Activated gamma-delta T cell treated with Interleukin-2 at 50 U/mL for 16 hours (primary cell): ENCODE measurements around the gene ACY1.
"Not testable (repeated sequence)": the region's sequence is repeated elsewhere in the genome, so short reads cannot be mapped to it uniquely, and the experiment has no call there.

ENCODE experiments used
- DNase-seq: peaks from one replicate; pipeline ENCODE4 v3.0.0-alpha.2; 2020

The ACY1 gene

DNA sequence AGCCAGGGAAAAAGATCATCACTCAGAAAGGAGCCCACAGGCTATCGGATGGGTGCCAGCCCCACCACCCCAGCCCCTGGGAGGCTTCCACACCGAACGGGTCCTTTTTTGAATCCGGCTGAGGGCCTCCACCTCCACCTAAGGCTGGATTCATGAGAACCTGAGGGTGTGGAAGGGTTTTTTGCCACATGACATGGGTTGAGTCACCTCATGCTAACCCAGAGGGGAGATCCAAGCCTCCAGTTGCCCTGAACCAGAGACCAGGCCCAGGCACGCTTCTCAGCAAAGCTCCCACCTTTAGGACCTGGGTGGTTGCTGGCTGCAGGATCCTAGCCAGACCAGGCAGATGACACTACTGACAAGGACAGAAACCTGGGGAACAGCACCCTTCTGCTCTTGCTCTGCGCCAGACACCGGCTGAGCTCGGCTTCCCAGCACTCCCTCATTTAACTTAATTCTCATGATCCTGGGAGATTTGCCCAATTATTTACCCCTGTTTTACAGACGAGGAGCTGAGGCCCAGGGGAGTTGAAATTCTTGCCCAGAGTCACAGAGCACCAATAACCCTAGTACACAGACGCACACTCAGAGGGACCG lies 47.5 kb downstream of the ACY1 start:
- no peak for DNase-seq

DNA sequence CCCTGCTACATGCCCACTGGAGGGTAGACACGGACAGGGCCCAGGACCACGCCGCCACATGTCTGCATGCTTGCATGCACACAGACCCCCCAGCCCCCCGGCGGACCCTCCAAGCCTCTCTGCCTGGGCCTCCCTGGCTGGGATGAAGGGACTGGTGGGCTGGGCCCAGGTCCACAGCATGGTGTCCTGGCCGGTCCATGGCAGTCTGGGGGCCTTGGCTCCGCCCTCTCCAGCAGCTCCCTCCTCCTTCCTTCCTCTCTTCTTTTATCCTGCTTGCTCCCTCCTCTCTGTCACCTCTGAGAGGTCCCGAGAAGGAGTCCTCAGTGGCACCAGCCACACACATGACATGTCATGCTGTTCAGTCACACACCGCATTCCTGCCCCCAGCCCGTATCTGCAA lies 48.6 kb downstream of the ACY1 start:
- DNase-seq, result no peak

DNA sequence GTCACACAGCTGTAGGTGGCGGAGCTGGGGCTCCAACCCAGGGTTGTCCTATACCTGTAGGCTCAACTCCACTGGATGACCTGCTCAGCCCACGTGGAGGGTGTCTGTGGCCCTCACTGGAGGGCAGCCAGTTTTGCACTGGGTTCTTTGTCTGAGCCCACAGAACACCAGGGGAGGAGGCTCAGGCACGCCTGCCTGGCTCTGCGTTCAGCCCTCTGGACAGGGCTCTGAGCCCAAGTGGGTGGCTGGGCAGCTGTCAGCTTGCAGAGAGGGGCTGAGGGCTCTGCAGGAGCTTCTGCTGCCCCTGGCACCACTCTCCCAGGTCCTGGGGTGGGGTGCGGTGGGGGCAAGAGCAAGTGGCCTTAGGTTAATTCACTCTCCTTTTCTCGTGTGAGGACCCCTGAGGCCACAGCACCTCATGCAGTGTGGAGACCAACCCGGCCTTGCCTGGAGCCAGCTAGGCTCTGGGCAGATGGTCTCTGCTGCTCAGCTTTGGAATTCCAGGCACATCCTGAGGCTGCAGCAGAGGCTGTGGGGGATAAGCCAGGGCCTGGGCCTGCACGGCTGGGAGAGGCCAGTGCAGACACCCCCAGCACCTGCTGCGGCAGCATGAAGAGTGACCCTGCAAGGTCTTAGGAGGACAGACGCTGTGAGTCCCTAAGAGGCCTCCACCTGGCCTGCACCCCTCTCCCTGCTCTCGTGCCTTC lies 49.5 kb downstream of the ACY1 start:
- DNase-seq, result no peak

DNA sequence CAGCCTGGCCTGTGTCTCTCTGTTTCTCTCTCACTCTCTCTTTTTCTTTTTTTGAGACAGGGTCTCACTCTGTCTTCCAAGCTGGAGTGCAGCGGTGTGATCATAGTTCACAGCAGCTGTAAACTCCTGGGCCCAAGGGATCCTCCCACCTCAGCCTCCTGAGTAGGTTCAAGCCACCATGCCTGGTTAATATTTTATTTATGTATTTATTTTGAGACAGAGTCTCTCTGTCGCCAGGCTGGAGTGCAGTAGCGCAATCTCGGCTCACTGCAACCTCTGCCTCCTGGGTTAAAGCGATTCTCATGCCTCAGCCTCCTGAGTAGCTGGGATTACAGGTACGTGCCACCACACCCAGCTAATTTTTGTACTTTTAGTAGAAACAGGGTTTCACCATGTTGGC lies 50.4 kb downstream of the ACY1 start:
- DNase-seq, result not testable (repeated sequence)

- no peak for DNase-seq
These were observed 50.9 kb downstream of the ACY1 start for GRCh38 chr3:52034212-52034611.

GRCh38 chr3:52034651-52035050 lies 51.3 kb downstream of the ACY1 start:
- no peak for DNase-seq

- no peak for DNase-seq
These were observed 52.9 kb downstream of the ACY1 start for GRCh38 chr3:52036222-52036694.

DNA sequence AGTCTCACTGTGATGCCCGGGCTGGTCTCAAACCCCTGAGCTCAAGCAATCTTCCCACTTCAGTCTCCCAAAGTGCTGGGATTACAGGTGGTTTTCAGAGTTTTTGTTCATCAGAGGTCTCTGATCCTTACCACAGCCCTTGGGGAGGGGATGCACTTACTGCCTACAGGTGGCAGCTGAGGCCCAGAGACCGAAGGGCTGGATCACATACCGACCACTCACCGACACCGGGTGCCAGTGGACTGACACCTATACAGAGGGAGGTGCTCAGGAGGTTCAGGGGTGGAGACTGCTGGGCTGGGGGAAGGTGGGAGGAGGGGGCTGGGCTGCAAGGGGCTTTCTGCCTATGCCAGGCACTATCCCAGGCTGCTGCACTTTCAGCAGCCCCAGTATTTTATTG lies 53.5 kb downstream of the ACY1 start:
- DNase-seq, result no peak

DNA sequence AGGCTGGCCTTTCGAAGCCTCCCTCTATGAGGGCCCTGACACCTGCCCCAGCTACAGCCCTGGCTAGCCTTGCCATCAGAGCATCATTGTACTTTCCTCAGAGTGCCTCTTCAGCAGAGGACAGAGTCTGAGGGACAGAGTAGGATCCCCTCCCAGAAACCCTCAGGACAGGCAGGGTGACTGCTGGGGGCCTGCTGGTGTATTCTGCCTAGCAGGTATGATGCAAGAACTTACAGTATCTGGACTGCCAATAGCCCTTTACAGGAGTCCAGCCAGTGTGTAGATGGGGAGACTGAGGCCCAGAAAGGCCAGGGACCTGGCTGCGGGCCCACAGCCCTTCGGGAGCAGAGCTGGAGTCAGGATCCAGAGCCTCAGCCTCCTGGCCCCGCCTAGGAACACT lies 54.0 kb downstream of the ACY1 start:
- DNase-seq, result no peak

DNA sequence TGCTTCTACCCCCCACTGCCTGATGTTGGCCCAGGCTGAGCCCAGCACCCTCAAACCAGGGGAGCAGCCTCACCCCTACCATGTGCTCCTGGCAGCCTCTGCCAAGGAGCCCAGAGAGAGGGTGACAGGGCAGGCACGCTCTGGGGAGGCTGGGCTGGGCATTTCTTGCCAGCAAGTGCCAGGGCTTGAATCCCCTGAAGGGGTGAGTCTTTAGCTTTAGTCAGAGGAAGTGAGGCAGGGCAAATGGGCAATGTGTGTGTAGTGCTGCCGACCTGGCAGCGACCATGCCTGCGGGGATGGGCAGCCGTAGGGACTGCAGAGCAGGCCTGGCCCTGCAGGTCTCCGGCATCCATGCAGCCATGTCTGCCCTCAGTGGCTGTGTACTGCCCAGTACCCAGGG lies 54.9 kb downstream of the ACY1 start:
- no peak for DNase-seq
